B cell (primary cell): Measurements from ENCODE around the gene CIT.

Experiments
- CTCF ChIP-seq: fragments of 200-600 bp; IDR thresholded peaks from one replicate; pipeline ENCODE4 v1.8.0; 2022; ENCODE audit warnings: antibody characterized with exemption, mild to moderate bottlenecking
- EZH2 ChIP-seq: IDR thresholded peaks from 2 replicates; pipeline ENCODE4 v1.6.1; 2012; ENCODE audit warnings: borderline replicate concordance, low read depth, mild to moderate bottlenecking, moderate library complexity, low read length; ENCODE audit not compliant: insufficient read depth, poor library complexity, severe bottlenecking

- TF ChIP-seq CTCF (no peak), EZH2 (no peak)
Measured at GRCh38 chr12:119683816-119684215, 193.3 kb downstream of the CIT start.
